GM18505 (cell line): ENCODE measurements around the gene RPL36A.
A peak's percentile ranks its signal among the peaks of the same experiment; 100 is the strongest.

Experiments
- ATAC-seq: cut with Tn5 transposase; IDR thresholded peaks from one replicate; pipeline ENCODE4 v1.9.1; 2021; ENCODE audit not compliant: unreplicated experiment
- POLR2A ChIP-seq: IDR thresholded peaks from 4 replicates; pipeline ENCODE4 v1.6.1; 2011; ENCODE audit warnings: borderline replicate concordance; ENCODE audit not compliant: insufficient read depth, insufficient read length; ENCODE audit errors: extremely low read depth

The RPL36A gene

DNA sequence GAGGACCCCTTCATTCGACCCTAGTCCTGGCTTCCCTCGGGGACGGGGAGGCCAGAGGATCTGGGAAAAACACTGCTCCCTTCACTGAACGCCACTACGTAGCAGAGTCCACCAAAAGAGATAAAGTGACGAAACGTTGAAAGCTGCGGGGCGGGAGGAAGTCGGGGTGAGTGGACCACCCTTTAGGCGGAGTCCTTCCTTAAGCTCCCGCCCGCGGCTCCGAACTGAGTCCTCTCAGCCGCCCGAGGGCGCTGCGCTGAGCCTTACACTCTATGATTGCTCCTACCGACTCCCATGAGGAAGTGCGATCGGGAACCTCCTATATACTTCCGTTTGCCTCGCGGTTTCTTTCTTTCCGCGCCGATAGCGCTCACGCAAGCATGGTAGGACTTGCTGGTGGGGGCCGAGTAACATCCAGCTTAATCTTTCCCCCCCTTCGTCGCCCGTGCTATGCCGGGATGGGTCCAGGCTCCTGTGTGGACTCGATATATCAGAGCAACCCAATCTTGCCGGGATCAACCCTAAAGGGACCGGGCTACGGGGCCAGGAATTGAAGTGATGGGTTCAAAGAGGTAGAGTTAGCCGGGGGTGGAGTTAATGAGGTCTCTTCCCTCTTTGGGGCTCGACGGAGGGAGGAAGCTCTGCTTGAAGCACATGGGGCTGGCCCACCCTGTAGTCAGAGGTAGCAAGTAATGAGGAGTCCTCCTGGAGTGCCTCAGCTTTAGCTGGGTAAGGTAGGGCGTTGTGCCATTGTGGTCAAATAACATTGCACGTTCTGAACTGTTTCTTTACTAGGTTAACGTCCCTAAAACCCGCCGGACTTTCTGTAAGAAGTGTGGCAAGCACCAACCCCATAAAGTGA lies at the start of gene RPL36A:
Gene RPL36A (plus strand): TSS at position 348 of the 862 bp plus-strand sequence. CDS start 33 bp downstream, at position 381.
- TF ChIP-seq POLR2A, result peak; percentile 97
- peak; percentile 73 for ATAC-seq

DNA sequence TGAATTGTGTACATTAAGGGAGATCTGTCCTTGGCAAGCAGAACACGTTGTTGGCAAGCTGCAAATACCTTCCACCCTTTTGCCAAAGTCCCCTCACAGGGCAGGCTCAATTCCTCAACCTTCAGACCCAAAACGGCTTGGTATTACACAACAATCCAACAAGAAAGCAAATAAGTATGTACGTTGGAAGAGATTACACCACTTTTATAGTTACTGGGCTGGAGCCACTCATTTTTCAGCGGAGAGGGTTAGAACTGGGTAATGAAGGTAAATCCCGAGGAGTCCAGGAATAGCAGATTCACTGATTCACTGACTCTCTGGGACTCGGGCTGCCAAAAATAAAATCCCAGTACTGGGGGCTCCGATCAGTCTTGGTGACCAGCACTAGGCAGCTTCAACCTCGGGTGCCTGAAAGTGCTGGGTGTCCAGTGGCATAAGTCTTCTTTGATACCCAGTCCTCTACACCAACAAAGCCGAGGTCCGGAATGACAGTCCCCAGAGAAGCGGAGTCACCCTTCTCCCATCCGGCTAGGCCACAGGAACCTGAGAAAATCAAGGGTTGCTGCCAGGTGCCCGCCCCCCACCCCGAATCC lies 42.9 kb upstream of the RPL36A start:
- TF ChIP-seq POLR2A, result no peak
- ATAC-seq, result peak; percentile 7

DNA sequence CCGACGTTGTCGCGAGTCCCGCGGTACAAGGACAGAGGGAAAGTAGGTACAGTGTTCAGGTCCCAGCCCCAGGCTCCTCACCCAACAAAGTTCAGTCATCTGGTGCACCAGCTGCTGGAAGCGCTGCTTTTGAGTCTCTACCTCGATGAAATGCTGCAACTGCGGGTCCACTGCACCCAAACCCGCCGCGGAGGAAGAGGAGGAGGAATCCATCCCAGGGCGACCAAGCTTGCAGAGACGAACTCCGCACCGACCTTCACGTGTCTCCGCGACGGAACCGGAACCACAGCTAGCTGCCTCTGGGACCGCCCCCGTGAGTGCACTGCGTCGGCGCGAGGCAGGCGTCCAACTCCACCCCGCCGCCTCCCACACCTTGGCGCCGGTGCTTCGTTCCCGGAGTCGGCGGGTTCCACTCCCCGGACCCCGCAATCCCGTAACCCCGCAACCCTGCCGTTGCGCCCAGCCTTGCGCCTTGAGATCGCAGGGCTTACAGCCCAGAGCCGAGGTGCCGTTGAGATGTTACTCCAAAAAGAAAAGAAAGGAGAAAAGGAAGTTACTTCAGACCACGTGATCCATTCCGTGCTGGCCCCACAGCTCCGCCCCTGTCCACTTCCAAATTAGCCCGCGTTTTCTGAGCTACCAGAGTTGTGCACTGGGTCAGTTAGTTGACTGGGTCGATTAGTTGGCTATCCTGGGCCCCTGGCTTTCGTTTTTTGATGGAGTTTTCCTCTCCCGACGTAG lies 42.2 kb upstream of the RPL36A start, which contains the start of gene TIMM8A:
Gene TIMM8A (minus strand): TSS at position 291 of the 741 bp plus-strand sequence. CDS start 78 bp downstream, at position 213.
- peak; percentile 95 for ATAC-seq
- TF ChIP-seq POLR2A, result peak; percentile 72

DNA sequence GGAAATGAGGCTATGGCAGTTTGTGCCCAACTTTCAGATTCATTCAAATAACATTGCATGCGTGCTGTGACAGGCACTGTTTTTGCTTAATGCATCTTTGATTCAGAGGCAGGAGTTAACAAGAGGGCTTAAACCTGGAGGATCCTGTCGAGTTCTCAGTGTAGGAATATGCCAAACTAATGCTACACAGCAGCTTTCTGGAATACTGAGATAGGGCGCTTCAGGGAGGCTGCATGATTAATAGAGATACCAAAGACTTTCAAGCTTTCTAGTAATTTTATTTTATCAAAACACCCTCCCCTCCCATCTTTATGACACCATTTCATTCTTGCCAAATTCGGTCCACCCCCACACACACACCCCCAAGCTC lies 41.6 kb upstream of the RPL36A start:
- no peak for TF ChIP-seq POLR2A
- ATAC-seq, result no peak

DNA sequence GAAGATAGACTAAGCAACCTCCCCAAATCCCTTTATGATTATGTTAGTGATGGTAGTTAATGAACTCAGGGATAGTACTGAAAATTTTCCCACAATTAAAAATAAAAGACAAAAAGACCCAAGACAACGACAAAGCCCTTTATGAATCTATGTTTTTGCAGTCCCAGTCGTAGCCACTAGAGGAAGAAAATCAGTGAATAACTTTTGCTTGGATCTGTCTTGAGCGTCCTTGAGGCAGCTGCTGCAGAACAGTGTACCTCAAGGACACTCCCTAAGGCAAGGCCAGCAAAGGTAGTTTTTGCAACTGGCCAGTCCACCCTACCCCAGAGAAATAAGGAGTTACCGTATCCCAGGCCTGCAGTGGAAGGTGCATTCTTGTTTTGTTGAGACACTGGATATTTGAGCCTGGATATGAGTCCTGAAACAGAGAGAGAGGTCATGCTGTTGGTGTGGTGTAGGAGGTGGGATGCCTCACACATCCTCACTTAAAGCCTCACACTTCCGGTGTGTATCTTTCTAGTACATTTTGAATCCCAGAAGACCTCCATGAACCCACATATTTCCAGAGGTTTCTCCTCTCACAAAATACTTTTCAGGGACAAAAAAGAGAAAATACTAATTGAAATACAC lies 33.5 kb upstream of the RPL36A start:
- no peak for TF ChIP-seq POLR2A
- ATAC-seq, result no peak

DNA sequence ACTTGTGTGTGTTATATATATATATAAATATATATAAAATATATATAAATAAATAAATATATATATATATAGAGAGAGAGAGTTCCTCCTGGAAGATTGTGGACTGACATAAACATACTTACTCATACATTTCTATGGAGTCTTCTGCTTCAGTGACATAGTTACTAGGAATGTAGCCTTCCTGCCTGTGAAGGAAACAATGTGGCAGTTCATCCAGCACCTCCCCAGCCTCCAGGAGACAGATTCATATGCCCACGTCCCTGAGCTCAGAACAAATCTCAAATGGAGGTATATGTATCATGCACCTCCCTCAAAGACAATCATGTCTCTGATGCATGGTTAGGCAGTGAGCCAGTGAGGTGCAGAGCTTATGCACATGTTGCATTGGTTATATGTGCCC lies 30.8 kb upstream of the RPL36A start:
- ATAC-seq, result no peak
- no peak for TF ChIP-seq POLR2A

DNA sequence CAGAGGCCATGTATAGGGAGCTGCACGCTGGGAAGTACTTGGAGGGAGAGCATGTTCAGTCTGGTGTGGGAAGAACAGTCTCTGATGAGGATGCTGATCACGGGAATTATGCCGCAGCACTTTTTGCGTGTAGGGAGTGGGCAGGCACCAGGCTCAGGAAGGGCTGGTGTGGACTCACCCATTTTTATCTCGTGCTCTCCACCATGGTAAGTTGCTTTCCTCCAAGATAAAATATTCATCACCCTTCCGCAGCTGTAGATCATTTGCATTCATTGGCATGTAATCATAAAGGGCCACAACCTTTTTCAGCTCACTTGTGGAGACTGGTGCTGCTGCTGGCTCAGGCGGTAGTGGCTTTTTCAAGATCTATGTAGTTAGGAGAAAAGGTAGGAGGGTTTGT lies 30.4 kb upstream of the RPL36A start:
- ATAC-seq, result no peak

DNA sequence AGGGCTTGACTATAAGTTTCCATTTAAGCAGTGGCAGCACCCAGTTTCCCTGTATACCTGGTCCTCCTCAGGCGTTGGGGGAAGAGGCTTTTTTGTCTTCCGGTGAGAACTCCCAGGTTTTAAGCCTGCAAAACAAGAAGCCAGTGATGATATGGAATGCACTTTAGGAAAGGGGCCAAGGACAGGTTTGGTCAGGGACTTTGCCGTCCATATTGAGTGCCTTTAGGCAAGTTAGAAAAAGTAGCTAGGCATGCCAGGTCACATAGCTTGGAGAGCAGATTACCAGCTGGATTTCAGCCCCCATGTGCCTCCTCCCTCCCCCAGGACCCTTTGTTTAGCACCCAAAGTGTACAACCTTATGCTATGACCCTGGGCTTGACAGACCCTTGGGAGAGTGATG lies 28.7 kb upstream of the RPL36A start:
- no peak for ATAC-seq
- no peak for TF ChIP-seq POLR2A

More for the DNA sequence above, 30.4 kb upstream of the RPL36A start:
- TF ChIP-seq POLR2A, result no peak

DNA sequence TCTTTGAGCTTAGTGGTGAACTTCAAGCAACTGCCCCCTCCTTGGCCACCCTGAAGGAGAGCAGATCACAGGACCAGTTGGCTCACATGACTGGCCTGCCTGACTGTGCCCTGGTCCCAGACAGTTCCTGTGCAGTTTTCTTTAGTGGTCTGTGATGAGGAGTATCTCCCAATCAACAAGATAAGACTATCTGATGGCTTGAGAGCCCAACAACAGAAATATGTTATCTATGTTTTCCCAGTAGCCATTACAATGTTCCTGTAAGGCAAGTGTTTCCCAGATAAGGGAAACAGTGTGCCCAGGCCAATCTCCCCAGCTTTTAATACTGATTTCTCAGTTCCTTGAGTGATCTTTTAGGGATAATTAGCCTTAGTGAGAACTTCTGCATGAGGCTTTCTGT lies 28.1 kb upstream of the RPL36A start:
- ATAC-seq, result no peak
- no peak for TF ChIP-seq POLR2A

DNA sequence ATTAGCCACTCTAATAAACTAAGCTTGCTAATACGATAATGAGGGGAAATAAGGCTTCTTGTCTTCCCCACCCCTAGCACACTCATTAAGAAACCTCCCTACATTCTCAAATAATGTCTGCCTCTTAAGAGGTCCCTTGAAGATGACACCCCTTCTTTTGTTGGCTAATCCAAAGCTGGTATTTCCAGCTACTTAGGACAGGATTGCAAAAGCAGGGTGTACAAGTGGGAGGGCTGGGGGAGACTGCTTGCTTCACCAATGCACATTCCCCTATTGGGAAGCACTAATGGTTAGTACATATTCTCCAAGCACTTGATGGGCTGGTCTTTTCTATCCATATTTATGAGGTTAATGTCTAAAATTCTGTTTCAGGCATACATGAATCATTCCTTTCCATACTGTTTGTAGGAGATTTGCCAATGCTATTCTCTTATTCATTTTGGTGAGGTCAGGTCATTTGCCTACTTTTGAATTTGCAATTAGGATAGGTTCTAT lies 25.5 kb upstream of the RPL36A start:
- TF ChIP-seq POLR2A, result no peak
- no peak for ATAC-seq

DNA sequence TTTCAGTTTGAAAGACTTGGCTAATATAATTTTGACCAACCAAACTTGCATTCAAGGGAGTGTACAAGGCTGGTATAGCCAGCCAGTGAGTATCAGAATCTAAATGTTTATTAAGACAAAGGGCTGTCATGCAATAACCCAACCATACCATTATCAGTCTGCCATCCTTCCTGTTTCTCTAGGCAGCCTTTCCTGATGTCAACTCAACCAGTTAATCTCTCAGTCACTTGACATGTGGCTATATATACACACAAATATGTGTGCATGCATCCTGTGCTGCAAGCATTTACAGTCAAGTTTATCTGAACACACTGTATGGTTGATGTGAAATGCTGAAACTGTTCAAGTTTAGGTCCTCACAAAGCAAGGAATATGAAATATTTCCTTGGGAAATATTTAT lies 22.0 kb upstream of the RPL36A start:
- TF ChIP-seq POLR2A, result no peak
- no peak for ATAC-seq

DNA sequence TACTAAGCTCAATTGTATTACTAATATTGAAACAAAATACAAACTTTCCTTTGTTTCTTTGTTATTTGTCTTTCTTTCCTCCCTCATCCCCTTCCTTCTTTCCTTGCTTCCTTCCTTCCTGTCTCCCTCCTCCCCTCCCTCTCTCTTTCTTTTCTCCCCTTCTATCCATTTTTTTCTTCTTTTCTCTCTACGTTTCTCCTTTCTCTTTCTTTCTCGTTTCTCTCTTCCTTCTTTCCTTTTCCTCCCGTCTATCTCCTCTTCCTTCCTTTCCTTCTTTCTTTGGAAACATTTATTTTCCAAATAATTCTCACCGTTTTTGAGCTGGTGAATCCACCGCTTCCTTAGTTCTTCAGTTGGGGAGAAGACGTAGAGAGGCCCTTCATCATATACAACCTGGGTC lies 21.1 kb upstream of the RPL36A start:
- no peak for TF ChIP-seq POLR2A
- ATAC-seq, result no peak
